ENCODE results near the gene DNAJC2.

Gene DNAJC2

GRCh38 chr7:103344453-103345149 is at the start of gene DNAJC2:
Gene DNAJC2, minus strand, starts transcription at chr7:103344767. Its CDS starts 145 bp downstream, at chr7:103344622.
- POLR2A ChIA-PET, result interaction anchor here (1.1 kb wide), 1 partner anchor 37 kb away, joined by 3 read pairs; no protein-coding TSS in a partner anchor
- peak; percentile 77 for TF ChIP-seq CTBP1 (IDR thresholded peaks at IDR 0.05; ENCODE audit: borderline replicate concordance)
- no peak for TF ChIP-seq FOXK2 (IDR thresholded peaks at IDR 0.05)
- TF ChIP-seq LEF1 (IDR thresholded peaks at IDR 0.05; ENCODE audit: borderline replicate concordance), result no peak
- no peak for TF ChIP-seq TARDBP (IDR thresholded peaks at IDR 0.05)
- no peak for TF ChIP-seq SP1 (IDR thresholded peaks at IDR 0.05)
- TF ChIP-seq BHLHE40 (IDR thresholded peaks at IDR 0.05; ENCODE audit: borderline replicate concordance), result no peak
- TF ChIP-seq NFRKB (IDR thresholded peaks at IDR 0.05), result peak; percentile 45
- TF ChIP-seq L3MBTL2 (conservative IDR thresholded peaks at IDR 0.05), result peak; percentile 91
- 0 out of 2 replicates have a peak, but pooled peaks have one; percentile 23 for TF ChIP-seq ARNT (IDR thresholded peaks at IDR 0.05)
- 0 out of 2 replicates have a peak, but pooled peaks have one; percentile 18 for TF ChIP-seq FOXM1 (IDR thresholded peaks at IDR 0.05; ENCODE audit: borderline replicate concordance)
- peak; percentile 94 for TF ChIP-seq ELF4 (IDR thresholded peaks at IDR 0.05)
- no peak for TF ChIP-seq HDGF (IDR thresholded peaks at IDR 0.05; ENCODE audit: borderline replicate concordance)
- TF ChIP-seq PKNOX1 (IDR thresholded peaks at IDR 0.05), result no peak
- no peak for TF ChIP-seq SUZ12 (IDR thresholded peaks at IDR 0.05)
- TF ChIP-seq ZNF384 (IDR thresholded peaks at IDR 0.05), result no peak
- no peak for TF ChIP-seq FOXA1 (IDR thresholded peaks at IDR 0.05)
- DNase-seq (ENCODE audit: extremely low spot score), result peak; percentile 83
- CTCF ChIA-PET, result no interaction called here

- POLR2A ChIA-PET, result no interaction called here
- no peak for TF ChIP-seq ZNF384 (IDR thresholded peaks at IDR 0.05)
- TF ChIP-seq L3MBTL2 (conservative IDR thresholded peaks at IDR 0.05), result no peak
- TF ChIP-seq PKNOX1 (IDR thresholded peaks at IDR 0.05), result no peak
- no peak for TF ChIP-seq LEF1 (IDR thresholded peaks at IDR 0.05; ENCODE audit: borderline replicate concordance)
- TF ChIP-seq FOXA1 (IDR thresholded peaks at IDR 0.05), result no peak
- TF ChIP-seq TARDBP (IDR thresholded peaks at IDR 0.05), result no peak
- TF ChIP-seq SP1 (IDR thresholded peaks at IDR 0.05), result no peak
- TF ChIP-seq CTBP1 (IDR thresholded peaks at IDR 0.05; ENCODE audit: borderline replicate concordance), result no peak
- no peak for TF ChIP-seq ARNT (IDR thresholded peaks at IDR 0.05)
- no peak for TF ChIP-seq HDGF (IDR thresholded peaks at IDR 0.05; ENCODE audit: borderline replicate concordance)
- no peak for TF ChIP-seq FOXM1 (IDR thresholded peaks at IDR 0.05; ENCODE audit: borderline replicate concordance)
- no peak for TF ChIP-seq NFRKB (IDR thresholded peaks at IDR 0.05)
- TF ChIP-seq SUZ12 (IDR thresholded peaks at IDR 0.05), result no peak
- no peak for DNase-seq (ENCODE audit: extremely low spot score)
- CTCF ChIA-PET, result no interaction called here
Measured at GRCh38 chr7:103391976-103392375, 47.4 kb upstream of the DNAJC2 start.

GRCh38 chr7:103391150-103391549 is 46.6 kb upstream of the DNAJC2 start:
- TF ChIP-seq ARNT (IDR thresholded peaks at IDR 0.05) (no peak), FOXM1 (IDR thresholded peaks at IDR 0.05; ENCODE audit: borderline replicate concordance) (no peak), TARDBP (IDR thresholded peaks at IDR 0.05) (no peak), FOXA1 (IDR thresholded peaks at IDR 0.05) (no peak), ELF4 (IDR thresholded peaks at IDR 0.05) (no peak), SP1 (IDR thresholded peaks at IDR 0.05) (no peak), PKNOX1 (IDR thresholded peaks at IDR 0.05) (no peak), FOXK2 (IDR thresholded peaks at IDR 0.05) (no peak)
- ChIA-PET POLR2A (no interaction called here), CTCF (no interaction called here)
- no peak for DNase-seq (ENCODE audit: extremely low spot score)

DNA sequence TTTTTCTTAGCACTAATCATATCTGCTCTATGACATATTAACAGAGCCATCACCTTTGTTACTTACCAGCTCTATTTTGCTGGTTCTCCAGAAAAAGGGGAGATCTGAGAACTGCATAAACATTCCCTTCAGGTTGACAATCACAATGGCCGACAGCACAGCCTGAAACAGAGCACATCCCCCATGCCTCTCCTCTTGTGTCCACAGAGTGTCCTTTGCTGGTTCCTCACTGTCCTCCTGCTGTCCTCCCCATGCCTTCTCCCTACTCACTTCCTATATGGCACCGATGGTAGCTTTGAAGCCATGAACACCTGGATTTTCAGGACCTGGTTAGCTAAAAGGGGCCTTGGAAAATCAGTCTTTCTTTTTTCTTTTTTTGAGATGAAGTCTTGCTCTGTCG is 44.7 kb upstream of the DNAJC2 start:
- no peak for DNase-seq (ENCODE audit: extremely low spot score)
- ChIA-PET CTCF (no interaction called here), POLR2A (no interaction called here)
- no peak for TF ChIP-seq FOXK2 (IDR thresholded peaks at IDR 0.05)
- no peak for TF ChIP-seq L3MBTL2 (conservative IDR thresholded peaks at IDR 0.05)
- TF ChIP-seq PKNOX1 (IDR thresholded peaks at IDR 0.05), result no peak

- ChIA-PET POLR2A (no interaction called here), CTCF (no interaction called here)
- no peak for DNase-seq (ENCODE audit: extremely low spot score)
- TF ChIP-seq BHLHE40 (IDR thresholded peaks at IDR 0.05; ENCODE audit: borderline replicate concordance) (no peak), TARDBP (IDR thresholded peaks at IDR 0.05) (no peak), SUZ12 (IDR thresholded peaks at IDR 0.05) (no peak), HDGF (IDR thresholded peaks at IDR 0.05; ENCODE audit: borderline replicate concordance) (no peak), ELF4 (IDR thresholded peaks at IDR 0.05) (no peak), NFRKB (IDR thresholded peaks at IDR 0.05) (no peak), ARNT (IDR thresholded peaks at IDR 0.05) (no peak), CTBP1 (IDR thresholded peaks at IDR 0.05; ENCODE audit: borderline replicate concordance) (no peak), ZNF384 (IDR thresholded peaks at IDR 0.05) (no peak), SP1 (IDR thresholded peaks at IDR 0.05) (no peak), L3MBTL2 (conservative IDR thresholded peaks at IDR 0.05) (no peak), FOXK2 (IDR thresholded peaks at IDR 0.05) (no peak), PKNOX1 (IDR thresholded peaks at IDR 0.05) (no peak), FOXA1 (IDR thresholded peaks at IDR 0.05) (no peak), LEF1 (IDR thresholded peaks at IDR 0.05; ENCODE audit: borderline replicate concordance) (no peak), FOXM1 (IDR thresholded peaks at IDR 0.05; ENCODE audit: borderline replicate concordance) (no peak)
Measured at GRCh38 chr7:103388469-103389140, 44.0 kb upstream of the DNAJC2 start.
